Prostate gland (tissue), 2 donors: Measurements from ENCODE around the gene CD96. TPM values are rescaled to one million over a fixed set of nuclear protein-coding genes. Genes with fewer than 3 reads are reported as not detected.

Experiments used
- DNase-seq: peaks from one replicate; pipeline ENCODE4 v3.0.0-alpha.2; 2019; ENCODE audit warnings: low spot score
- H3K27ac ChIP-seq, 2 donors: fragments of 200-600 bp; sonication (generic); 2 replicates each; pipeline ENCODE4 v1.5.1; 2017 to 2019
- H3K27me3 ChIP-seq: fragments of 200-600 bp; sonication (generic); replicated peaks from 2 replicates; pipeline ENCODE4 v1.5.1; 2019; ENCODE audit not compliant: insufficient read depth
- H3K36me3 ChIP-seq, 2 donors: fragments of 200-600 bp; sonication (generic); 1 replicate in 1 of 2; 2 replicates in 1 of 2; pipeline versions ENCODE4 v1.5.1 to v1.8.1; 2017 to 2019
- H3K4me1 ChIP-seq: fragments of 200-600 bp; sonication (generic); replicated peaks from 2 replicates; pipeline ENCODE4 v1.5.1; 2019
- H3K4me3 ChIP-seq, 2 donors: fragments of 200-600 bp; sonication (generic); 2 replicates each; pipeline ENCODE4 v1.5.1; 2017 to 2019
- H3K9me3 ChIP-seq: fragments of 200-600 bp; sonication (generic); 2 replicates; pipeline ENCODE4 v1.5.1; 2017
- POLR2A ChIP-seq: fragments of 450-650 bp; IDR thresholded peaks from one replicate; pipeline ENCODE4 v1.6.1; 2016; ENCODE audit warnings: antibody characterized with exemption, mild to moderate bottlenecking
- POLR2AphosphoS5 ChIP-seq: sonication (generic); formaldehyde crosslinking; IDR thresholded peaks from one replicate; pipeline ENCODE4 v1.6.1; 2017; ENCODE audit warnings: antibody characterized with exemption
- WGBS: methylation state at CpG from one replicate; pipeline ENCODE4 v1.1.5; 2018; 5-methylcytosine and 5-hydroxymethylcytosine counted together
- intact Hi-C: fragments of 100-400 bp; cut with DNase I; formaldehyde crosslinking; loops from one replicate; pipeline ENCODE4 v1.14.2; 2022
- total RNA-seq, 2 donors: library from RNA; depleted of rRNA; stranded (reverse); fragments of >200 nt; gene quantifications; one replicate each; pipeline ENCODE4 v1.1.0, GENCODE V29; 2016
- TF ChIP-seq, protein P1 (sequence below), 4 experiments: fragments of 200-600 bp in 2 of 4; fragments of 450-650 bp in 2 of 4; sonication (generic) in 2 of 4; IDR thresholded peaks; 1 replicate in 3 of 4; 2 replicates in 1 of 4; pipeline ENCODE4 v1.5.1; 2016 to 2019; ENCODE audit warnings: antibody characterized with exemption in 4 of 4, mild to moderate bottlenecking in 2 of 4, moderate library complexity in 2 of 4

CD96 gene
- total RNA-seq, 2 donors from 2014 or later: 0.45 to 2.2 TPM

- no peaks in the 10 kb centered on the region for H3K9me3 ChIP-seq
- intact Hi-C loops: no loop called here
- no peaks in the 10 kb centered on the region for H3K36me3 ChIP-seq
- H3K27me3 ChIP-seq: no peaks in the 10 kb centered on the region
- no peak overlapping the region for H3K4me3 ChIP-seq
- 82% methylated on average over 4 of the region's 4 CpGs for WGBS
- no peaks in the 10 kb centered on the region for H3K4me1 ChIP-seq
- DNase-seq: no peak
- TF ChIP-seq POLR2AphosphoS5: no peak
- TF ChIP-seq POLR2A: no peak
- TF ChIP-seq, protein P1, sequence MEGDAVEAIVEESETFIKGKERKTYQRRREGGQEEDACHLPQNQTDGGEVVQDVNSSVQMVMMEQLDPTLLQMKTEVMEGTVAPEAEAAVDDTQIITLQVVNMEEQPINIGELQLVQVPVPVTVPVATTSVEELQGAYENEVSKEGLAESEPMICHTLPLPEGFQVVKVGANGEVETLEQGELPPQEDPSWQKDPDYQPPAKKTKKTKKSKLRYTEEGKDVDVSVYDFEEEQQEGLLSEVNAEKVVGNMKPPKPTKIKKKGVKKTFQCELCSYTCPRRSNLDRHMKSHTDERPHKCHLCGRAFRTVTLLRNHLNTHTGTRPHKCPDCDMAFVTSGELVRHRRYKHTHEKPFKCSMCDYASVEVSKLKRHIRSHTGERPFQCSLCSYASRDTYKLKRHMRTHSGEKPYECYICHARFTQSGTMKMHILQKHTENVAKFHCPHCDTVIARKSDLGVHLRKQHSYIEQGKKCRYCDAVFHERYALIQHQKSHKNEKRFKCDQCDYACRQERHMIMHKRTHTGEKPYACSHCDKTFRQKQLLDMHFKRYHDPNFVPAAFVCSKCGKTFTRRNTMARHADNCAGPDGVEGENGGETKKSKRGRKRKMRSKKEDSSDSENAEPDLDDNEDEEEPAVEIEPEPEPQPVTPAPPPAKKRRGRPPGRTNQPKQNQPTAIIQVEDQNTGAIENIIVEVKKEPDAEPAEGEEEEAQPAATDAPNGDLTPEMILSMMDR (IDR thresholded peaks at IDR 0.05): no peak
- no peak overlapping the region for H3K27ac ChIP-seq
These were observed 142.6 kb downstream of the CD96 start for GRCh38 chr3:111684640-111685039.

DNA sequence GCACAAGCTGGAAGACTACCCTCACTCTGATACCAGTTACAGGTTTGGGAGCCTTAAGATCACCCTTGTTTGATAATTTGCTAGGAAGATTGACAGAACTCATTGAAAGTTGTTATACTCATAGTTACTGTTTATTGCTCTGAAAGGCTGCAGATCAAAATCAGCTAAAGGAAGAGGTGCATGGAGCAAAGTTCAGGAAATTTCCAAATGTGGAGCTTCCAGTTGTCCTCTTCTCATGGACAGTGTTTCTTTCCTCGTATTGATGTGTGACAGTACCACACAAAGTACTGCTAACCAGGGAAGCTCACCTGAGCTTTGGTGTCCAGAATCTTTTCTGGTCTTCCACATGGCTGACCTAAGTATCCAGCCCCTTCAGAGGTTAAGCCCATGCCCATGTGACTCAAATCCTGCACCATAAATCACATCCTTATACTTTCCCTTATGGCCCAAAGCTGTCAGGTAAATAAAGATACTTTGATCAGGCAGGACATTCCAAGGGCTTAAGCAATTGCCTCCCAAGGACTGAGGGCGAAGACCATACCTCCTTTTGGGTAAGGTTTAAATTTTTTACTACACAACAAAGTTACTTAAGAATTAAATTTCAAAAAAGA is 146.3 kb downstream of the CD96 start:
- Histone ChIP-seq H3K4me1 (no peaks in the 10 kb centered on the region), H3K9me3 (no peaks in the 10 kb centered on the region), H3K36me3 (no peaks in the 10 kb centered on the region), H3K27me3 (no peaks in the 10 kb centered on the region), H3K4me3 (no peak overlapping the region), H3K27ac (no peak overlapping the region)
- TF ChIP-seq, protein P1 (IDR thresholded peaks at IDR 0.05): no peak
- TF ChIP-seq POLR2A (no peak), POLR2AphosphoS5 (no peak)
- DNase-seq: no peak
- WGBS: 90% methylated on average over 2 of the region's 2 CpGs
- intact Hi-C loops: no loop called here

DNA sequence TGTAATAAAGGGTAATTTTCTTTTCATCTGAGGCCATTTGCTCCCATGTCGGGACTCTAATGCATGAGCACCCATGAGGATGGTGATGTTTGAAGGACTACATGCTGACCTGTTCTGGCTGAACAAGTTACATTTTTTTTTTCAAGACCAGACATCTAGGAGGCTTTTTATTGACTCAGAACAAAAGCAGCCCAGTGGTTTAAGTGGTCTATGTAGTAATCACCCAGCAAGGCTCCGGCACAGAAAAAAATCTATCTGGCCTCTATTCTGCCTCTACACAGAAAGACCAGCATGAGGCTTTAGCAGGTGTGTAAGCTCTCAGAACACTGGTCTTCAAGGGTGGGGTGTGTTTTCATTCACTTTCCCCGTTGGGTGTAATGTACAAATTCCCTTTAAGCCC is 148.2 kb downstream of the CD96 start:
- Histone ChIP-seq H3K27me3 (no peaks in the 10 kb centered on the region), H3K9me3 (no peaks in the 10 kb centered on the region), H3K4me1 (no peaks in the 10 kb centered on the region), H3K4me3 (no peak overlapping the region), H3K27ac (no peak overlapping the region), H3K36me3 (no peaks in the 10 kb centered on the region)
- 88% methylated on average over 3 of the region's 3 CpGs for WGBS
- intact Hi-C loops: no loop called here
- DNase-seq: no peak
- TF ChIP-seq POLR2AphosphoS5: no peak
- no peak for TF ChIP-seq POLR2A
- TF ChIP-seq, protein P1 (IDR thresholded peaks at IDR 0.05): no peak

- Histone ChIP-seq H3K4me1 (no peaks in the 10 kb centered on the region), H3K4me3 (no peak overlapping the region), H3K9me3 (no peaks in the 10 kb centered on the region), H3K36me3 (no peaks in the 10 kb centered on the region), H3K27me3 (no peaks in the 10 kb centered on the region), H3K27ac (no peak overlapping the region)
- DNase-seq: no peak
- 56% methylated on average over 2 of the region's 2 CpGs for WGBS
- no peak for TF ChIP-seq POLR2AphosphoS5
- TF ChIP-seq POLR2A: no peak
- TF ChIP-seq, protein P1 (IDR thresholded peaks at IDR 0.05): peak in 3 of 4 experiments; percentile 9 to 44 (median 34)
- intact Hi-C loops: no loop called here
These were observed 149.4 kb downstream of the CD96 start for GRCh38 chr3:111691293-111691909.
